Measurements from ENCODE around the gene LARP4.
"Not testable (repeated sequence)": the region's sequence is repeated elsewhere in the genome, so short reads cannot be mapped to it uniquely, and the experiment has no call there.

Gene LARP4

GRCh38 chr12:50370672-50371071 lies 30.0 kb upstream of the LARP4 start:
- no CpG with 5 or more reads among the region's 7 CpGs for WGBS (ENCODE audit: insufficient coverage, insufficient read length)
- H3K9me3 ChIP-seq (ENCODE audit: control insufficient read depth, insufficient read depth, low read length); H3K4me3 ChIP-seq (ENCODE audit: low read length); DNase-seq (ENCODE audit: low read depth, low spot score); H3K4me1 ChIP-seq (ENCODE audit: control insufficient read depth, insufficient read depth, low read length); H3K36me3 ChIP-seq (ENCODE audit: control insufficient read depth, insufficient read depth, low read length); H3K27ac ChIP-seq (ENCODE audit: low read length); H3K27me3 ChIP-seq (ENCODE audit: control insufficient read depth, insufficient read depth, low read length): not testable (repeated sequence)

DNA sequence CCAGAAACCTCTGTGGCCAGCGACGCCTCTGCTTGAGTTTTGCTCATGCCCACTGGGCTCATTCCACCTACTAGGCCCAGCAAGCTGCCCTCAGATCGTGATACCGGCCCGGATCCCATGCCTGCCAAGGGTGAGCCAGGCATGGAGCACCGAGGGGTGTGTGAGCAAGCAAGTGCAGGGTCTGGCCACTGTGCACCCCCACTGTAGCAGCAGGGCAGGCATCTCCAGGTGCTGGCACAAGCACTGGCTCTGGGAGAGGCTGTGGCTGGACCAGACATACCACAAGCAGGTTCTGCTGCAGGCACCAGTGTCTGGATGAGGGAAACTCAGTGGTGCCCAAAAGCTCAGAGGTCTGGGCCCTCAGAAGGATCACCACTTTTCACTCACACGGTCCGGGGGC lies 24.9 kb upstream of the LARP4 start:
- H3K9me3 ChIP-seq (ENCODE audit: control insufficient read depth, insufficient read depth, low read length) = no peaks in the 10 kb centered on the region
- H3K36me3 ChIP-seq (ENCODE audit: control insufficient read depth, insufficient read depth, low read length) = no peaks in the 10 kb centered on the region
- H3K27ac ChIP-seq (ENCODE audit: low read length) = no peak overlapping the region
- no peak for DNase-seq (ENCODE audit: low read depth, low spot score)
- no CpG with 5 or more reads among the region's 8 CpGs for WGBS (ENCODE audit: insufficient coverage, insufficient read length)
- H3K4me1 ChIP-seq (ENCODE audit: control insufficient read depth, insufficient read depth, low read length) = no peaks in the 10 kb centered on the region
- H3K27me3 ChIP-seq (ENCODE audit: control insufficient read depth, insufficient read depth, low read length) = no peaks in the 10 kb centered on the region
- H3K4me3 ChIP-seq (ENCODE audit: low read length) = no peak overlapping the region

- DNase-seq (ENCODE audit: low read depth, low spot score) = no peak
- no peaks in the 10 kb centered on the region for H3K9me3 ChIP-seq (ENCODE audit: control insufficient read depth, insufficient read depth, low read length)
- no peak overlapping the region for H3K4me3 ChIP-seq (ENCODE audit: low read length)
- H3K4me1 ChIP-seq (ENCODE audit: control insufficient read depth, insufficient read depth, low read length) = no peaks in the 10 kb centered on the region
- no peaks in the 10 kb centered on the region for H3K36me3 ChIP-seq (ENCODE audit: control insufficient read depth, insufficient read depth, low read length)
- WGBS (ENCODE audit: insufficient coverage, insufficient read length) = no CpG with 5 or more reads among the region's 8 CpGs
- H3K27me3 ChIP-seq (ENCODE audit: control insufficient read depth, insufficient read depth, low read length) = no peaks in the 10 kb centered on the region
- no peak overlapping the region for H3K27ac ChIP-seq (ENCODE audit: low read length)
Measured at GRCh38 chr12:50380761-50381325, 19.8 kb upstream of the LARP4 start.

DNA sequence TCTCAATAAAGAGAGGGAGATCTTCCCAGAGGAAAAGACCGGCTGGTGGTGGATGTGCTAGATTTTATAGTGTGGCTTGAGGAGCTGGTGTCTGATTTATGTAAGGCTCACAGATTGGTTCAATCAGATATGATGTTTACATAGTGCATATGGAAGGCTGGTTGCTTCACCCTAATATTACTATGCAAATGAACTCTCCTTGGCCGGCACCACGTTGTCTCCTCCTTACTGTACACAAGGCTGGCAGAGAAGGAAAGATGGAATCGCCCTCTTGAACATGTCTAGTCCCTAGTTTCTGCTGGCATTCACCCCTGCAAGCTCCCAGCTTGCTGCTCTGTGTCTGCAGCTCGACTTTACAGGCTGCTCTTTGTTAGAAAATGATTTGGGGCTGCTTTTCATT lies 13.2 kb upstream of the LARP4 start:
- no peak overlapping the region for H3K4me3 ChIP-seq (ENCODE audit: low read length)
- H3K4me1 ChIP-seq (ENCODE audit: control insufficient read depth, insufficient read depth, low read length) = peaks cover 9% of the 10 kb centered on the region
- WGBS (ENCODE audit: insufficient coverage, insufficient read length) = no CpG with 5 or more reads among the region's 5 CpGs
- H3K36me3 ChIP-seq (ENCODE audit: control insufficient read depth, insufficient read depth, low read length) = no peaks in the 10 kb centered on the region
- no peak overlapping the region for H3K27ac ChIP-seq (ENCODE audit: low read length)
- no peaks in the 10 kb centered on the region for H3K27me3 ChIP-seq (ENCODE audit: control insufficient read depth, insufficient read depth, low read length)
- no peak for DNase-seq (ENCODE audit: low read depth, low spot score)
- H3K9me3 ChIP-seq (ENCODE audit: control insufficient read depth, insufficient read depth, low read length) = no peaks in the 10 kb centered on the region

DNA sequence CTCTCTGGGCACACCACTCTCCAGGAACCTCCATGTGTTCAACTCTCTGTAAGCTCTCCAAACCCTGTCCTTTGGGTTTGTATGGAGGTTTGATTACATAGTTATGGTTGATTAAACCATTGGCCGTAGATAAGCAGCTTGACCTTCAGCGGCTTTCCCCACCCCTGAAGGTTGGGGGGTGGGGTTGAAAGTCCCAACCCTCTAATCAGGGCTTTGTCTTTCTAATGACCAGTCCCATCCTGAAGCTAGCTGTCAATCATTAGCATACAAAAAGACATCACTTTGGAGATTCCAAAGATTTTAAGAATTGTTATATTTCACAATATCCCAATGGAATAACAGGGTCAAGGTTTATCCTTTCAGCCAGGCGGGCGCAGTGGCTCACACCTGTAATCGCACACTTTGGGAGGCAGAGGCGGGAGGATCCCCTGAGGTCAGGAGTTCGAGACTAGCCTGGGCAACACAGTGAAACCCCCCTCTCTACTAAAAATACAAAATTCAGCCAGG lies 12.7 kb upstream of the LARP4 start:
- no peak for DNase-seq (ENCODE audit: low read depth, low spot score)
- no peak overlapping the region for H3K27ac ChIP-seq (ENCODE audit: low read length)
- WGBS (ENCODE audit: insufficient coverage, insufficient read length) = no CpG with 5 or more reads among the region's 7 CpGs

GRCh38 chr12:50388793-50389192 lies 11.9 kb upstream of the LARP4 start:
- not testable (repeated sequence) for H3K36me3 ChIP-seq (ENCODE audit: control insufficient read depth, insufficient read depth, low read length); H3K9me3 ChIP-seq (ENCODE audit: control insufficient read depth, insufficient read depth, low read length); H3K27ac ChIP-seq (ENCODE audit: low read length); DNase-seq (ENCODE audit: low read depth, low spot score); H3K27me3 ChIP-seq (ENCODE audit: control insufficient read depth, insufficient read depth, low read length); H3K4me1 ChIP-seq (ENCODE audit: control insufficient read depth, insufficient read depth, low read length); H3K4me3 ChIP-seq (ENCODE audit: low read length)
- WGBS (ENCODE audit: insufficient coverage, insufficient read length) = no CpG with 5 or more reads among the region's 10 CpGs

More for the DNA sequence above, 12.7 kb upstream of the LARP4 start:
- Histone ChIP-seq H3K4me1 (ENCODE audit: control insufficient read depth, insufficient read depth, low read length) (peaks cover 9% of the 10 kb centered on the region), H3K9me3 (ENCODE audit: control insufficient read depth, insufficient read depth, low read length) (no peaks in the 10 kb centered on the region), H3K36me3 (ENCODE audit: control insufficient read depth, insufficient read depth, low read length) (no peaks in the 10 kb centered on the region), H3K4me3 (ENCODE audit: low read length) (no peak overlapping the region), H3K27me3 (ENCODE audit: control insufficient read depth, insufficient read depth, low read length) (no peaks in the 10 kb centered on the region)

- no CpG with 5 or more reads among the region's 3 CpGs for WGBS (ENCODE audit: insufficient coverage, insufficient read length)
- DNase-seq (ENCODE audit: low read depth, low spot score) = no peak
- no peaks in the 10 kb centered on the region for H3K36me3 ChIP-seq (ENCODE audit: control insufficient read depth, insufficient read depth, low read length)
- no peaks in the 10 kb centered on the region for H3K9me3 ChIP-seq (ENCODE audit: control insufficient read depth, insufficient read depth, low read length)
- no peak overlapping the region for H3K4me3 ChIP-seq (ENCODE audit: low read length)
- H3K27me3 ChIP-seq (ENCODE audit: control insufficient read depth, insufficient read depth, low read length) = no peaks in the 10 kb centered on the region
- H3K4me1 ChIP-seq (ENCODE audit: control insufficient read depth, insufficient read depth, low read length) = peaks cover 9% of the 10 kb centered on the region
- H3K27ac ChIP-seq (ENCODE audit: low read length) = no peak overlapping the region
Measured at GRCh38 chr12:50390316-50390741, 10.4 kb upstream of the LARP4 start.

DNA sequence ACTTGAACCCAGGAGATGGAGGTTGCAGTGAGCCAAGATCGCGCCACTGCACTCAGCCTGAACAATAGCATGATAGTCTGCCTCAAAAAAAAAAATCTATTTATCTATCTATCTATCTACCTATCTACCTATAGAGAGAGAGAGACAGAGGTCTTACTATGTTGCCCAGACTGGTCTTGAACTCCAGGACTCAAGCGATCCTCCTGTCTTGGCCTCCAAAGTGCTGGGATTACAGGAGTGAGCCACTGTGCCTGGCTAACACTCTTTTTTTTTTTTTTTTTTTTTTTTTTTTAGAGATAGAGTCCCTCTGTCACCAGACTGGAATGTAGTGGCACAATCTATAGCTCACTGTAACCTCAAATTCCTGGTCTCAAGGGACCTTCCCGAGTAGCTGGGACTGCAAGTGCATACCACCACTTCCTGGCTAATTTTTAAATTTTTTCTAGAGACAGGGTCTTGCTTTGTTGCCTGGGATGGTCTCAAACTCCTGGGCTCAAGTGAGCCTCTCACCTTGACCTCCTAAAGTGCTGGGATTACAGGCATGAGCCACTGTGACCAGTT lies 6.1 kb upstream of the LARP4 start:
- no peaks in the 10 kb centered on the region for H3K27me3 ChIP-seq (ENCODE audit: control insufficient read depth, insufficient read depth, low read length)
- no CpG with 5 or more reads among the region's 4 CpGs for WGBS (ENCODE audit: insufficient coverage, insufficient read length)
- no peak overlapping the region for H3K4me3 ChIP-seq (ENCODE audit: low read length)
- no peak overlapping the region for H3K27ac ChIP-seq (ENCODE audit: low read length)
- no peaks in the 10 kb centered on the region for H3K9me3 ChIP-seq (ENCODE audit: control insufficient read depth, insufficient read depth, low read length)
- H3K36me3 ChIP-seq (ENCODE audit: control insufficient read depth, insufficient read depth, low read length) = no peaks in the 10 kb centered on the region
- H3K4me1 ChIP-seq (ENCODE audit: control insufficient read depth, insufficient read depth, low read length) = no peaks in the 10 kb centered on the region
- no peak for DNase-seq (ENCODE audit: low read depth, low spot score)

- no peak overlapping the region for H3K4me3 ChIP-seq (ENCODE audit: low read length)
- H3K27me3 ChIP-seq (ENCODE audit: control insufficient read depth, insufficient read depth, low read length) = no peaks in the 10 kb centered on the region
- no CpG with 5 or more reads among the region's 3 CpGs for WGBS (ENCODE audit: insufficient coverage, insufficient read length)
- no peak for DNase-seq (ENCODE audit: low read depth, low spot score)
- H3K4me1 ChIP-seq (ENCODE audit: control insufficient read depth, insufficient read depth, low read length) = no peaks in the 10 kb centered on the region
- no peak overlapping the region for H3K27ac ChIP-seq (ENCODE audit: low read length)
- H3K9me3 ChIP-seq (ENCODE audit: control insufficient read depth, insufficient read depth, low read length) = no peaks in the 10 kb centered on the region
- H3K36me3 ChIP-seq (ENCODE audit: control insufficient read depth, insufficient read depth, low read length) = no peaks in the 10 kb centered on the region
Measured at GRCh38 chr12:50397117-50397650, 3.5 kb upstream of the LARP4 start.

DNA sequence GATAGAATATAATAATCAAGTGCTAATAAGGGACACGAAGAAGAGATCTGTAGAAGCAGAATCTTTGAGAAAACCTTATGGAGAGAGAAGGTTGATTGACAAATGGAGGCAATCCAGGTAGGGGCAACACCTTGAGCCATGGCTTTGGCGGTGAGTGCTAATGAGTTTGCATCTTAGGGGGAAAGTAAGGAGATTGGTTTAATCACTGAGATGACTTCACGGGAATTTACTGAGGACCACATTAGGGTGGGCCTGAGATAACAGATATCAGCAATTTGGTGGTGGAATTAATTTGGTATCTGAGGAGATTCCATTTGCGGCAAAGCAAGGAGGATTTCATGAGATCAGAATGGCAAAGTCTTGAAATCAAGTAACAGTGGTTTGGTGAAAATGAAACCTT lies 1.8 kb upstream of the LARP4 start:
- H3K9me3 ChIP-seq (ENCODE audit: control insufficient read depth, insufficient read depth, low read length) = no peaks in the 10 kb centered on the region
- no peaks in the 10 kb centered on the region for H3K4me1 ChIP-seq (ENCODE audit: control insufficient read depth, insufficient read depth, low read length)
- H3K36me3 ChIP-seq (ENCODE audit: control insufficient read depth, insufficient read depth, low read length) = no peaks in the 10 kb centered on the region
- no peak overlapping the region for H3K4me3 ChIP-seq (ENCODE audit: low read length)
- no peak for DNase-seq (ENCODE audit: low read depth, low spot score)
- no peaks in the 10 kb centered on the region for H3K27me3 ChIP-seq (ENCODE audit: control insufficient read depth, insufficient read depth, low read length)
- WGBS (ENCODE audit: insufficient coverage, insufficient read length) = no CpG with 5 or more reads among the region's 4 CpGs
- no peak overlapping the region for H3K27ac ChIP-seq (ENCODE audit: low read length)
